GM12872 (cell line): Measurements from ENCODE around the gene CRYBB2.

ENCODE experiments used
- CTCF ChIP-seq: IDR thresholded peaks from 3 replicates; pipeline ENCODE4 v1.5.1; 2011; ENCODE audit warnings: low read depth, mild to moderate bottlenecking, low read length, moderate library complexity; ENCODE audit not compliant: insufficient read depth

The CRYBB2 gene

GRCh38 chr22:25232301-25232700 lies 12.9 kb downstream of the CRYBB2 start:
- TF ChIP-seq CTCF, result no peak

GRCh38 chr22:25235547-25236290 lies 16.3 kb downstream of the CRYBB2 start:
- peak; percentile 75 for TF ChIP-seq CTCF

GRCh38 chr22:25236417-25236816 lies 17.0 kb downstream of the CRYBB2 start:
- no peak for TF ChIP-seq CTCF

DNA sequence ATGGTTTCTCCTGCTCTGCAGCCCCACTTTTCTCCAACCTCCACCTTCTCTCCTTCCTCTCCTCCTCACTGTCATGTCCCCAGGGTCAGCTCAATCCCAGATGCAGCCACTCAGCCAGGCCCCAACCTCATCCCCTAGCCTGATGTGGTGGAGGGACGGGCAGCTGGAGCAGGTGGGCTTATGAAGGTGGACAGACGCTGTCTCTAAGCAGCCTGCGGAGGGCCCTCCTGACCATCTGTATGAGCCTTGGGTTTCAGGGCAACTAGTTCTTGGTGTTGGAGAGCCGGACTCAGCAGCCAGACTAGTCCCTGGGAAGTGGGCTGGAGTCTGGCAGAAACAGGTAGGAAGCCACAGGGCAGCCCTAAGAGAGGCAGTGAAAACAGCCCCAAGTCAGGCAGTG lies 18.1 kb downstream of the CRYBB2 start:
- no peak for TF ChIP-seq CTCF
